Transverse colon (tissue), 4 donors: Measurements from ENCODE around the gene TNS1. TPM values are rescaled to one million over a fixed set of nuclear protein-coding genes. Genes with fewer than 3 reads are reported as not detected.

Experiments used
- DNase-seq: peaks from one replicate; pipeline ENCODE4 v3.0.0-alpha.2; 2019
- H3K27ac ChIP-seq, 4 donors: fragments of 200-600 bp; sonication (generic); 2 replicates each; pipeline ENCODE4 v1.5.1; 2016 to 2018; ENCODE audit warnings: inconsistent platforms in 4 of 4
- H3K27me3 ChIP-seq: fragments of 200-600 bp; sonication (generic); 2 replicates; pipeline ENCODE4 v1.5.1; 2017; ENCODE audit warnings: inconsistent platforms
- H3K36me3 ChIP-seq, 4 donors: fragments of 200-600 bp; sonication (generic); 2 replicates each; pipeline ENCODE4 v1.5.1; 2017 to 2019; ENCODE audit warnings: inconsistent platforms in 4 of 4
- H3K4me1 ChIP-seq, 4 donors: fragments of 200-600 bp; sonication (generic); 2 replicates each; pipeline ENCODE4 v1.5.1; 2017 to 2020; ENCODE audit warnings: inconsistent platforms in 4 of 4
- H3K4me3 ChIP-seq, 4 donors: fragments of 200-600 bp; sonication (generic); 1 replicate in 1 of 4; 2 replicates in 3 of 4; pipeline versions ENCODE4 v1.5.1 to v1.6.1; 2017 to 2019; ENCODE audit warnings: inconsistent platforms in 4 of 4
- H3K9me3 ChIP-seq, 2 donors: fragments of 200-600 bp; sonication (generic); 2 replicates each; pipeline ENCODE4 v1.5.1; 2017 to 2019; ENCODE audit warnings: inconsistent platforms in 2 of 2
- EP300 ChIP-seq: sonication (generic); formaldehyde crosslinking; IDR thresholded peaks from one replicate; pipeline ENCODE4 v1.6.1; 2017; ENCODE audit warnings: antibody characterized with exemption, low read depth
- POLR2A ChIP-seq: fragments of 450-650 bp; IDR thresholded peaks from one replicate; pipeline ENCODE4 v1.6.1; 2016; ENCODE audit warnings: antibody characterized with exemption, mild to moderate bottlenecking, moderate library complexity
- POLR2AphosphoS5 ChIP-seq, 3 donors: sonication (generic); formaldehyde crosslinking; IDR thresholded peaks; one replicate each; pipeline ENCODE4 v1.6.1; 2016; ENCODE audit warnings: antibody characterized with exemption in 3 of 3
- WGBS, 2 donors: methylation state at CpG; one replicate each; pipeline ENCODE4 v1.1.5; 2018; ENCODE audit warnings: low coverage in 1 of 2; 5-methylcytosine and 5-hydroxymethylcytosine counted together
- in situ Hi-C, 4 donors: fragments of 200-750 bp; cut with MboI; loops; one replicate each; pipeline versions ENCODE4 v1.15.0 to v1.15.1; 2017; ENCODE audit warnings: low sequenced_read_pairs in 3 of 4, low pct_ligation_motif_present in 1 of 4, low pct_unique_long_range_greater_than_20kb in 1 of 4
- intact Hi-C: fragments of 100-400 bp; cut with DNase I; formaldehyde crosslinking; loops from one replicate; pipeline ENCODE4 v1.15.1; 2023; ENCODE audit warnings: low total_unique reads
- total RNA-seq, 4 donors: library from RNA; depleted of rRNA; stranded (reverse); fragments of >200 nt; gene quantifications; one replicate each; pipeline ENCODE4 v1.1.0, GENCODE V29; 2016
- TF ChIP-seq, protein P1 (sequence below), 5 experiments: fragments of 200-600 bp in 3 of 5; fragments of 450-650 bp in 2 of 5; sonication (generic) in 3 of 5; IDR thresholded peaks; 1 replicate in 2 of 5; 2 replicates in 3 of 5; pipeline ENCODE4 v1.5.1; 2016 to 2017; ENCODE audit warnings: antibody characterized with exemption in 5 of 5, inconsistent platforms in 3 of 5, mild to moderate bottlenecking in 2 of 5, moderate library complexity in 1 of 5

TNS1 gene
- total RNA-seq, 4 donors from 2014 or later, result 101 to 487 (median 231) TPM

DNA sequence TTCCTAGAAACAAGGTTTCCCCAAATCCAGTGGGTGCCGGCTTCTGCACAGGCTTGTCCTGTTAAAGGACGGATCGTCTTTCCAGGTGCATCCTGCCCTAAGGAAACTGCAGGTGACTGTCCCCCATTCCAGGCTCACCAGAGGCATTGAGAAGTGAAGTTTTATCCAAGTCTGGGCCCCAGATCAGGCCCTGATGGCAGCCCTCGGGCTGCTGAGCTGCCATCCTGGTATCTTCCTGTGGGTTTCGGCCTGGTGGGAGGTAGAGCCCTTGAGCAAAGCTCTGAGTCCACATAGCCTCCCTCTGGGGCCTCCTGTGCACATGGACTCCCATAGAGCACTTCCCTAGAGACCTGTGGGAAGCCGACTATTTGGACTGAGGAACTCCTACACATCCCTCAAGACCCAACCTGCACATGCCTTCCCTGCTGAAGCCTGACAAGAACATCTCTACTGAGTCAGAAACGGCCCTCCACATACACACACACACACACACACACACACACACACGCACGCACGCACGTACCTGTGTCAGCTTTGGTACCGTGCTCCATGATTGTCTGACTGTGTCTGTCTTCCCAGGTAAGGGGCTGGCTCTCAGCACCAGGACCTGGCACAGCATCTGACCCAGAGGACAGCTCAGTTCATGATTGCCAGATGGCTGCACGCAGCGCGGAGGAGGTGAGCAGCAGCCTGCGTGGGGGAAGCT is 16.4 kb downstream of the TNS1 start:
- in situ Hi-C loops, result loop anchor here in 3 of 4 donors (5.0 to 25.0 kb wide), 5 partner anchors 82 to 199 kb away; no protein-coding TSS in a partner anchor
- intact Hi-C loops, result loop anchor here (5.0 kb wide), 2 partner anchors 44 to 99 kb away; no protein-coding TSS in a partner anchor
- H3K27ac ChIP-seq, result no peak overlapping the region
- TF ChIP-seq, protein P1, sequence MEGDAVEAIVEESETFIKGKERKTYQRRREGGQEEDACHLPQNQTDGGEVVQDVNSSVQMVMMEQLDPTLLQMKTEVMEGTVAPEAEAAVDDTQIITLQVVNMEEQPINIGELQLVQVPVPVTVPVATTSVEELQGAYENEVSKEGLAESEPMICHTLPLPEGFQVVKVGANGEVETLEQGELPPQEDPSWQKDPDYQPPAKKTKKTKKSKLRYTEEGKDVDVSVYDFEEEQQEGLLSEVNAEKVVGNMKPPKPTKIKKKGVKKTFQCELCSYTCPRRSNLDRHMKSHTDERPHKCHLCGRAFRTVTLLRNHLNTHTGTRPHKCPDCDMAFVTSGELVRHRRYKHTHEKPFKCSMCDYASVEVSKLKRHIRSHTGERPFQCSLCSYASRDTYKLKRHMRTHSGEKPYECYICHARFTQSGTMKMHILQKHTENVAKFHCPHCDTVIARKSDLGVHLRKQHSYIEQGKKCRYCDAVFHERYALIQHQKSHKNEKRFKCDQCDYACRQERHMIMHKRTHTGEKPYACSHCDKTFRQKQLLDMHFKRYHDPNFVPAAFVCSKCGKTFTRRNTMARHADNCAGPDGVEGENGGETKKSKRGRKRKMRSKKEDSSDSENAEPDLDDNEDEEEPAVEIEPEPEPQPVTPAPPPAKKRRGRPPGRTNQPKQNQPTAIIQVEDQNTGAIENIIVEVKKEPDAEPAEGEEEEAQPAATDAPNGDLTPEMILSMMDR (IDR thresholded peaks at IDR 0.05), result no peak
- TF ChIP-seq POLR2A, result no peak
- no peaks in the 10 kb centered on the region for H3K36me3 ChIP-seq
- H3K4me1 ChIP-seq, result peaks cover 10 to 16% (median 13%) of the 10 kb centered on the region in 4 donors
- WGBS, 2 donors, result 92 to 94% methylated on average over 4 to 14 of the region's 16 CpGs
- H3K4me3 ChIP-seq, result no peak overlapping the region
- no peaks in the 10 kb centered on the region for H3K9me3 ChIP-seq
- DNase-seq, result no peak
- no peaks in the 10 kb centered on the region for H3K27me3 ChIP-seq

- no peak overlapping the region for H3K4me3 ChIP-seq
- TF ChIP-seq POLR2A (no peak), POLR2AphosphoS5 (IDR thresholded peaks at IDR 0.05) (no peak), EP300 (no peak)
- TF ChIP-seq, protein P1 (IDR thresholded peaks at IDR 0.05), result no peak
- intact Hi-C loops (no loop called here), in situ Hi-C loops (loop anchor here in 3 of 4 donors (10.0 to 25.0 kb wide), 4 partner anchors 79 to 196 kb away; no protein-coding TSS in a partner anchor)
- peaks cover 5 to 20% (median 14%) of the 10 kb centered on the region in 4 donors for H3K4me1 ChIP-seq
- H3K27ac ChIP-seq, result no peak overlapping the region
- H3K9me3 ChIP-seq, result no peaks in the 10 kb centered on the region
- no peaks in the 10 kb centered on the region for H3K27me3 ChIP-seq
- DNase-seq, result no peak
- WGBS, 2 donors, result 78 to 80% methylated on average over 7 to 20 of the region's 20 CpGs
- H3K36me3 ChIP-seq, result no peaks in the 10 kb centered on the region
These were observed 19.2 kb downstream of the TNS1 start for GRCh38 chr2:217983276-217984233.

- no peak for DNase-seq
- no peaks in the 10 kb centered on the region for H3K27me3 ChIP-seq
- no peaks in the 10 kb centered on the region for H3K36me3 ChIP-seq
- no peak overlapping the region for H3K4me3 ChIP-seq
- 100% methylated on average over 2 of the region's 2 CpGs; no CpG with 5 or more reads in 1 of the 2 donors for WGBS, 2 donors
- intact Hi-C loops (no loop called here), in situ Hi-C loops (loop anchor here in 3 of 4 donors (10.0 to 25.0 kb wide), 4 partner anchors 77 to 195 kb away; no protein-coding TSS in a partner anchor)
- peaks cover 0 to 18% (median 9%) of the 10 kb centered on the region in 4 donors for H3K4me1 ChIP-seq
- TF ChIP-seq, protein P1 (IDR thresholded peaks at IDR 0.05), result no peak
- TF ChIP-seq POLR2AphosphoS5 (IDR thresholded peaks at IDR 0.05) (no peak), EP300 (no peak), POLR2A (no peak)
- H3K9me3 ChIP-seq, result no peaks in the 10 kb centered on the region
- no peak overlapping the region for H3K27ac ChIP-seq
These were observed 20.8 kb downstream of the TNS1 start for GRCh38 chr2:217981971-217982370.
